ENCODE data around the gene TMTC2. TPM values are rescaled to one million over a fixed set of nuclear protein-coding genes. Genes with fewer than 3 reads are reported as not detected.

TMTC2 gene
- total and polyA plus RNA-seq, 2 donors from 2014 or later, result 6.0 to 32.9 TPM

GRCh38 chr12:82655751-82656150 is 31.0 kb upstream of the TMTC2 start:
- Histone ChIP-seq H3K9me3 (ENCODE audit: control insufficient read depth in 2 of 3, insufficient read depth in 1 of 3, low read length in 3 of 3) (no peaks in the 10 kb centered on the region), H3K4me1 (ENCODE audit: control insufficient read depth in 2 of 3, insufficient read depth in 2 of 3, low read depth in 1 of 3, low read length in 3 of 3) (peaks cover 0 to 4% (median 0%) of the 10 kb centered on the region in 3 donors), H3K27ac (ENCODE audit: low read depth in 2 of 2, low read length in 2 of 2) (no peak overlapping the region), H3K36me3 (ENCODE audit: control insufficient read depth in 2 of 3, insufficient read depth in 3 of 3, low read length in 3 of 3) (no peaks in the 10 kb centered on the region), H3K4me3 (ENCODE audit: low read length in 3 of 3) (no peak overlapping the region), H3K9ac (ENCODE audit: low read length in 3 of 3) (no peak overlapping the region), H3K27me3 (ENCODE audit: control insufficient read depth, insufficient read depth, low read length) (no peaks in the 10 kb centered on the region)
- DNase-seq (no peak), FAIRE-seq (no peak)
- intact Hi-C loops (cut with DNase I), result no loop called here
- no peak for TF ChIP-seq CTCF (IDR thresholded peaks at IDR 0.05; ENCODE audit: borderline replicate concordance, extremely low read depth, insufficient read depth)

GRCh38 chr12:82659343-82660207 is 27.1 kb upstream of the TMTC2 start:
- TF ChIP-seq CTCF (IDR thresholded peaks at IDR 0.05; ENCODE audit: borderline replicate concordance, extremely low read depth, insufficient read depth), result no peak
- Histone ChIP-seq H3K9ac (ENCODE audit: low read length in 3 of 3) (no peak overlapping the region), H3K4me1 (ENCODE audit: control insufficient read depth in 2 of 3, insufficient read depth in 2 of 3, low read depth in 1 of 3, low read length in 3 of 3) (peaks cover 0 to 4% (median 0%) of the 10 kb centered on the region in 3 donors), H3K27me3 (ENCODE audit: control insufficient read depth, insufficient read depth, low read length) (no peaks in the 10 kb centered on the region), H3K9me3 (ENCODE audit: control insufficient read depth in 2 of 3, insufficient read depth in 1 of 3, low read length in 3 of 3) (no peaks in the 10 kb centered on the region), H3K27ac (ENCODE audit: low read depth in 2 of 2, low read length in 2 of 2) (no peak overlapping the region), H3K36me3 (ENCODE audit: control insufficient read depth in 2 of 3, insufficient read depth in 3 of 3, low read length in 3 of 3) (no peaks in the 10 kb centered on the region), H3K4me3 (ENCODE audit: low read length in 3 of 3) (peak overlapping the region in 2 of 3 donors; percentile 10 to 39)
- intact Hi-C loops (cut with DNase I), result no loop called here
- FAIRE-seq, result no peak
- no peak for DNase-seq

GRCh38 chr12:82660541-82661325 is 26.0 kb upstream of the TMTC2 start:
- TF ChIP-seq CTCF (IDR thresholded peaks at IDR 0.05; ENCODE audit: borderline replicate concordance, extremely low read depth, insufficient read depth), result no peak
- peaks cover 0 to 4% (median 0%) of the 10 kb centered on the region in 3 donors for H3K4me1 ChIP-seq (ENCODE audit: control insufficient read depth in 2 of 3, insufficient read depth in 2 of 3, low read depth in 1 of 3, low read length in 3 of 3)
- H3K9me3 ChIP-seq (ENCODE audit: control insufficient read depth in 2 of 3, insufficient read depth in 1 of 3, low read length in 3 of 3), result no peaks in the 10 kb centered on the region
- H3K36me3 ChIP-seq (ENCODE audit: control insufficient read depth in 2 of 3, insufficient read depth in 3 of 3, low read length in 3 of 3), result no peaks in the 10 kb centered on the region
- FAIRE-seq (no peak), DNase-seq (no peak)
- H3K27me3 ChIP-seq (ENCODE audit: control insufficient read depth, insufficient read depth, low read length), result no peaks in the 10 kb centered on the region
- intact Hi-C loops (cut with DNase I), result no loop called here
- no peak overlapping the region for H3K27ac ChIP-seq (ENCODE audit: low read depth in 2 of 2, low read length in 2 of 2)
- no peak overlapping the region for H3K4me3 ChIP-seq (ENCODE audit: low read length in 3 of 3)
- H3K9ac ChIP-seq (ENCODE audit: low read length in 3 of 3), result no peak overlapping the region
